Measurements from ENCODE around the gene NPLOC4.

NPLOC4 gene

GRCh38 chr17:81546906-81547613 is 89.9 kb downstream of the NPLOC4 start:
- FAIRE-seq: no peak
- no peak for DNase-seq (ENCODE audit: insufficient read length)
- TF ChIP-seq POLR2A (IDR thresholded peaks at IDR 0.05; ENCODE audit: low read depth, low read length) (no peak), TAF1 (IDR thresholded peaks at IDR 0.05; ENCODE audit: borderline replicate concordance, low read depth, low read length) (no peak), POLR2AphosphoS5 (IDR thresholded peaks at IDR 0.05; ENCODE audit: low read depth, low read length) (no peak)

DNA sequence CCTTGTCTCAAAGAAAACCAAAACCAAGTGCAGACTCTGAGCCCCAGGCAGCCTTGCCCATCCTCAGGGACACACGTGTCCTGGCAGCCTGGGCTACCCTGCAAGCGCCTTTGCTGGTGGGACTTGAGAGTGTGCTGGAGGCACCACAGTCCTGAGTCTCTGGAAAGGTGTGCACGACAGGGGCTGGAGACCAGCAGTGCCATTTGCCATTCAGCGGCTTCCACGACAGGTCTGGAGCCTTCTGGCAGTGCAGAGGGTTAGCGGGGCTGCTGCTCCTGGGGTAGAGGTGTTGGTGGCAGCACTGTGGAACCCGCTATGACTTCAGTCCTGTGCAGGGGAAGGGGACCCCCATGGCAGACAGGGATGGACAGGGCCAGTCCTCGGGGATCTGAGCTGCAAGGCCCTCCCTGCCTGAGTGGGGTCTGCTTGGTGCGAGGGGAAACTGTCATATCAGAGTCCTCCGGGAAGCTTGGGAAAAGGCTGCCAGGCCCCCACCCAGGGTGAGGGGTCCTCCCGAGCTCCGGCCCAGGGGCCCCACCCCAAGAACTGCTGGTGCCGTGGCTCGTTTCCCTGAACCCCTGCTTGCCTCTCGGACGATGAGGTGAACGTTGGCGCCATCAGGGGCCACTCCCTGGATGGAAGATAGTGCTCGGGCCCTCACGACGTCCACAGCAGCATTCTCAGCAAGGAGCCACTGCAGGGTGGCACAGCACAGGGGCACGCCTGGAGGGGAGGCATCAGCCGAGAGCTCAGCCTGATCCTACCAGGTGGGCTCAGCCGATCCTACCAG is 91.6 kb downstream of the NPLOC4 start:
- TF ChIP-seq POLR2A (IDR thresholded peaks at IDR 0.05; ENCODE audit: low read depth, low read length) (no peak), POLR2AphosphoS5 (IDR thresholded peaks at IDR 0.05; ENCODE audit: low read depth, low read length) (no peak), TAF1 (IDR thresholded peaks at IDR 0.05; ENCODE audit: borderline replicate concordance, low read depth, low read length) (no peak)
- no peak for DNase-seq (ENCODE audit: insufficient read length)
- FAIRE-seq: no peak

GRCh38 chr17:81544281-81544974 is 92.5 kb downstream of the NPLOC4 start:
- DNase-seq (ENCODE audit: insufficient read length) (no peak), FAIRE-seq (no peak)
- TF ChIP-seq POLR2AphosphoS5 (IDR thresholded peaks at IDR 0.05; ENCODE audit: low read depth, low read length) (no peak), POLR2A (IDR thresholded peaks at IDR 0.05; ENCODE audit: low read depth, low read length) (no peak), TAF1 (IDR thresholded peaks at IDR 0.05; ENCODE audit: borderline replicate concordance, low read depth, low read length) (no peak)

DNA sequence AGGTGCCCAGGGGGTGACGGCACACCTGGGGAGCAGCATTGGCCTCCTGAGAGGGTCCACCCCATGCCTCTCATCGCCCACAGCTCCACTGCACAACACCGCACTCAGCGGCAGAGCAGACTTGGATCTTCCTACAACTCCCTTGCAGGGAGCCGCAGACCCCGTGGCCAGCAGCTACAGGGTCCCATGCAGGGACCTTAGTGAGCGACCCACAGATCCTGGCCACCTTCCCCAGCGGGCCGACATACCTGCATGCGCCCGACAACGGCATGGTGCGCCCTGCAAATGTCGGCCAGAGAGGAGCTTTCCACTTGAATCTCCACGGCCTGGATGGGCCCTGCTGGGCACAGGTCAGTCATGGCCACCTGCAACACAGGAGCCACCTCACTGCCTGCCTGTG is 93.2 kb downstream of the NPLOC4 start:
- no peak for FAIRE-seq
- no peak for TF ChIP-seq POLR2A (IDR thresholded peaks at IDR 0.05; ENCODE audit: low read depth, low read length)
- TF ChIP-seq POLR2AphosphoS5 (IDR thresholded peaks at IDR 0.05; ENCODE audit: low read depth, low read length): no peak
- TF ChIP-seq TAF1 (IDR thresholded peaks at IDR 0.05; ENCODE audit: borderline replicate concordance, low read depth, low read length): no peak
- DNase-seq (ENCODE audit: insufficient read length): no peak

DNA sequence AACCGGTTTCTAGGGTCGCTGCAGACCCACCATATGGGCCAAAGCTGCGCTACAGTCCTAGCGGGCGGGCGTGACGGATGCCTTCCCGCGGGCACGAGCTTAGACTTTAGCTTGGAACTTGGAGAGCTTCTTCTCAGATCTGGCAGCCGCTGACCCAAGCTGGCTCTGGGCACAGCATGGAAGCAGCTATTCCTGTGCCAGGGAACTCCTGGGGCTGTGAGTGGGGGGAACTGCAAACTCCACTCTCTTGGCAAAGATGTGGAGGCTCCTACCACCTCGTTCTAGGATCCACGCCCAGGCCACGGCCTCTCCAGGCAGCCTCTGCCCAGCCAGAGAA is 93.6 kb downstream of the NPLOC4 start:
- TF ChIP-seq POLR2AphosphoS5 (IDR thresholded peaks at IDR 0.05; ENCODE audit: low read depth, low read length) (no peak), TAF1 (IDR thresholded peaks at IDR 0.05; ENCODE audit: borderline replicate concordance, low read depth, low read length) (no peak), POLR2A (IDR thresholded peaks at IDR 0.05; ENCODE audit: low read depth, low read length) (no peak)
- DNase-seq (ENCODE audit: insufficient read length): no peak
- no peak for FAIRE-seq

GRCh38 chr17:81542431-81543338 is 94.2 kb downstream of the NPLOC4 start:
- no peak for TF ChIP-seq POLR2AphosphoS5 (IDR thresholded peaks at IDR 0.05; ENCODE audit: low read depth, low read length)
- TF ChIP-seq POLR2A (IDR thresholded peaks at IDR 0.05; ENCODE audit: low read depth, low read length): no peak
- TF ChIP-seq TAF1 (IDR thresholded peaks at IDR 0.05; ENCODE audit: borderline replicate concordance, low read depth, low read length): no peak
- DNase-seq (ENCODE audit: insufficient read length) (no peak), FAIRE-seq (no peak)

GRCh38 chr17:81541123-81541522 is 95.8 kb downstream of the NPLOC4 start:
- TF ChIP-seq TAF1 (IDR thresholded peaks at IDR 0.05; ENCODE audit: borderline replicate concordance, low read depth, low read length) (no peak), POLR2A (IDR thresholded peaks at IDR 0.05; ENCODE audit: low read depth, low read length) (no peak), POLR2AphosphoS5 (IDR thresholded peaks at IDR 0.05; ENCODE audit: low read depth, low read length) (peak; percentile 25; the same call in 1 of the 2 replicates)

GRCh38 chr17:81540676-81541027 is 96.3 kb downstream of the NPLOC4 start:
- TF ChIP-seq TAF1 (IDR thresholded peaks at IDR 0.05; ENCODE audit: borderline replicate concordance, low read depth, low read length): no peak
- no peak for TF ChIP-seq POLR2AphosphoS5 (IDR thresholded peaks at IDR 0.05; ENCODE audit: low read depth, low read length)
- TF ChIP-seq POLR2A (IDR thresholded peaks at IDR 0.05; ENCODE audit: low read depth, low read length): no peak
- no peak for FAIRE-seq
- no peak for DNase-seq (ENCODE audit: insufficient read length)

More at GRCh38 chr17:81541123-81541522, 95.8 kb downstream of the NPLOC4 start:
- DNase-seq (ENCODE audit: insufficient read length) (no peak), FAIRE-seq (no peak)

- no peak for FAIRE-seq
- no peak for DNase-seq (ENCODE audit: insufficient read length)
- TF ChIP-seq TAF1 (IDR thresholded peaks at IDR 0.05; ENCODE audit: borderline replicate concordance, low read depth, low read length) (no peak), POLR2AphosphoS5 (IDR thresholded peaks at IDR 0.05; ENCODE audit: low read depth, low read length) (0 out of 2 replicates have a peak, but pooled peaks have one; percentile 23)
Observed at GRCh38 chr17:81539961-81540675, 96.8 kb downstream of the NPLOC4 start.

DNA sequence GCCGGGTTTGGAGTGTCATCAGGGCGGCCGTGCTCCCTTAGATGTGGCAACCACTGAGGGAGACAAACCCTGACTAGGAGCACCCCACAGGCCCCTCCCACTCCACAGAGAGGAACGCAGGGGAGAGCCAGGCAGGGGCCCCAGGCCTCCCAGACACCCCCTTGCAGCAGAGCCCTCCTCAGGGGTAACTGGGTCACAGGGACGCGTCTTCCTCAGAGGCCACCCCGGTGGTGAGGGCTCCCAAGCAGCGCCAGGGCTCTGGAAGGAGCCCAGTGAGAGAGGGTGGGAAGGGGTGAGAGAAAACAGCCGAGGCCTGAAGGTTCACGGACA is 97.4 kb downstream of the NPLOC4 start:
- TF ChIP-seq POLR2AphosphoS5 (IDR thresholded peaks at IDR 0.05; ENCODE audit: low read depth, low read length): no peak
- DNase-seq (ENCODE audit: insufficient read length) (no peak), FAIRE-seq (no peak)
